Activated CD4-positive, CD25-positive, alpha-beta regulatory T cell treated with anti-CD3 and anti-CD28 coated beads, Interleukin-2, amount 50 U/mL, for 16 hours (primary cell): ENCODE results near the gene CEP112.

Experiments
- DNase-seq: peaks from one replicate; pipeline ENCODE4 v3.0.0-alpha.2; 2020; ENCODE audit warnings: low read depth, low spot score

The CEP112 gene

DNA sequence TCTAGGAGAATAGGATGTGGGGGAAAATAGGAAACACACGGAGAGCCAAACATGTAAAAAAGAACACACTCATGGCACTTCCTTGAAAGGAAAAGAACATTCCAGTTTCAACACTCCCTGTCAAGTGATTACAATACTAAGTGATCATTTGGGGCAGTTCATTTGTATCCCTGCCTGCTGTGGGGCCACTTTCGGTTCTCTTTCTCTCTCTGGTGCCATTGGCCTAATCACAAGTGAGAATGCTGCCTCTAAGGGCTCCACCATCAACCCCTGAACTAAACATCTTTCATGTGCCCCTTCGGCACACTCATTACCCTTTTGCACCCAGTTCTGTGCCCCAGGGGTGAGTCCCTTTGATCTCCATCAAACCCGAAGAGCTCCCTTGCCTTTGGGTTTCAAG is 197.3 kb downstream of the CEP112 start:
- no peak for DNase-seq

DNA sequence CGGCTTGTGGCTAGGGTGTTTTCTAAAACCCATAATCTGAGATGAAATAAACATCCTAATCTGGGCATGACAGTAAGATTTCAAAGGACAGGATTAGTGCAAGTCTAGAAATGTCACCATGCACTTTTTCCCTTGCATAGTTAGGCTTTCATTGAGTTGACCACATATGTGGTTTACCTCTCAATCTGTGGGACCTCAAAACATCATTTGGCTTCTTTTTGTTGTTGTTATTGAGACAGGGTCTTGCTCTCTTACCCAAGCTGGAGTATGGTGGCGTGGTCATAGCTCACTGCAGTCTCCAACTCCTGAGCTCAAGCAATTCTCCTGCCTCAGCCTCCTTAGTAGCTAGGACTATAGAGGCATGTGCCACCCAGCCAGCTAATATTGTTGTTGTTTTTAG is 197.8 kb downstream of the CEP112 start:
- DNase-seq, result no peak

DNA sequence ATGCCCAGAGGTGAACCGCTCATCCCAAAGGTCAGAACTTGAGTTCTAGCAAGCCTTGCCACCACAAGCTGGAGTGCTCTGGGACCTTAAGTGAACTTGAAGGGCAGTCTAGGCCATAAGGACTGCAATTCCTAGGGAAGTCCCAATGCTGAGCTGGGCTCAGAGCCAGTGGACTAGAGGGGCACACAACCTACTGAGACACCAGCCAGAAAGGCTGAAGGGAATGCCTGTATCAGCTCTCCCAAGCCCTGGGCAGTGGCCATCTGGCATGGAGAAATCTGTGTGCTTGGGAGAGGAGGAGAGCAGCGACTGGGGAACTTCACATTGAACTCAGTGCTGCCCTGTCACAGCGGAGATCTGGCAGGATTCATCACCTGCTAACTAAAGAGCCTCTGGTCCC is 201.3 kb downstream of the CEP112 start:
- no peak for DNase-seq

DNA sequence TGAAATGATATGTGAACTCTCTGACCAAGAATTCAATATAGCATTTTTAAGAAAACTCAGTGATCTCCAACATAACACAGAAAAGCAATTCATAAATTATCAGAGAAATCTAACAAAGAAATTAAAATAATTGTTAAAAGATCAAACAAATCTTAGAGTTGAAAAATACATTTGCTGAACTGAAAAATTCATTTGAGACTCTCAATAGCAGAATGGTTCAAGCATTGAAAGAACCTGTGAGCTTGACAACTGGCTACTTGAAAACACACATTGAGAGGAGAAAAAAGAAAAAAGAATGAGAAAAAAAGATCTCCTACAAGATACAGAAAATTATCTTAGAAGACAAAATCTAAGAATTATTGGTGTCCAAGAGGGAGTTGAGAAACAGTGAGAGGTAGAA is 203.5 kb downstream of the CEP112 start:
- no peak for DNase-seq

DNA sequence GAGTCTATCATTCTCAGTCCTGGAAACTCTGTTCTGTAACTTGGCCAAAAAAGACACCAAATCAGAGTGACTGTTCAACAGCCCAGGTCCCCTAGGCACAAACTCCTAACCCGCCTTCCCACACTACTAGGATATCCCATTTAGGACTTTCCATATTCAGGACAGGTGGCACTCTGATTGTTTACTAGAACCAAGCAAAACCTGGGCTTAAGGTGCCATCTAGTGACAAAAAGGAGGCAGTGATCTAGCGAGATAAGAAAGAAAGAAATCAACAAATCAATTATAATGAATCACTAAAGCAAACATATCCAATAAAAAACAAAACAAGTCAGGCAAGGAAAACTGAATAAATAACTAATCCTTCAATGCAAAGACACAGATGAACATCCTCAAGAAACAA is 203.9 kb downstream of the CEP112 start:
- DNase-seq, result no peak

DNA sequence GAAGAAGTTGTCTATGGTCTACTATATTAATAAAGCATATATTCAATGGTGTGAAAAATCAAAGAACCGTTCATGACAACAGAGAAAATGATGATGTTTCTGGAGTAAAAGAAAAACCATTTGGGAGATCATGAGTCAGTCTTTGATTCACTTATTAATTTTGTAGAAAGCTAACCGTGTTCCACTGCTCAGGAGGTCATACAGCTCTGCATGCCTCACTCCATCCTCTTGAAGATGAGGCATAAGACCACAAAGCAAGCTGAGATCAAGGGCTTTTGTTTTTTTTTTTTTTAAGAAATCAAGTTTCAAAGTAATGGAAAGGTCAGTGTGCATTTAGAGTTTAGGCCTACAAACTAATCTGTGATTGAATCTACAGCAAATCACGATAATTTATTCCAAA is 206.4 kb downstream of the CEP112 start:
- no peak for DNase-seq

DNA sequence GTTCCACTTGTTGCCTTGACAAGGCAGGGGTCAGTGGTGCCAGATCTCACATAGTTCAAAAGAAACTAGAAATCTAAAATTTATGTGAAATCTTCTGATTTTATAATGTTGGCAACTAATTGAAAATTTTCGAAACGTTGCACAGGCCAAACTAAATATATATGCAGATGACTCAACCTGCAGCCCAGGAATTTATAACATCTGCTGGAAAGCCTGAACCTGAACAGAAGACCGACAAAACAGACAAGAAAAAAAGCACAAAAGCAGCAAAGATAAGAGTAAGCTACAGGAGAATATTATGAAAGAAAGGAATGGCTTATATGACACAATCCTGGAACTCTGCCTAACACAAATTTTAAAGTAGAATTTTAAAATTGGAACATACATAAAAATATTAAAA is 207.6 kb downstream of the CEP112 start:
- DNase-seq, result no peak

DNA sequence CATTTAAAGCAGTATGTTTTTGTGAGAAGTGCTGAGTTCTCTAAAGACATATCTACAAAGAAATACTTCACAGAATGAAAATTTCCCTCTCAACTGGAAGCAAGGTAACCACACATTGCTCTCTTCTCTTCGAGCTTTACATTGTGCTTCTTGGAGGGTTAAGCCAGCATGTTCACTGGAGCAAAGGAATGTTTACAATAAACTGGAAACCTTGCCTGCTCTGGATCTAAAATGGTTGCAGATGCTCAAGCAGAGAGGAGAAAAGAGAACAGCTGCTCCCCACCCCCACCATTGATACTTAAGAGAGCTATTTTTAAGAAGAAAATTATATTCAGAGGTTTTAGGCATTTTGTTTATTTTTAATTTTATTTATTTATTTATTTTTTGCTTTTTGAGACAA is 213.1 kb downstream of the CEP112 start:
- DNase-seq, result no peak

DNA sequence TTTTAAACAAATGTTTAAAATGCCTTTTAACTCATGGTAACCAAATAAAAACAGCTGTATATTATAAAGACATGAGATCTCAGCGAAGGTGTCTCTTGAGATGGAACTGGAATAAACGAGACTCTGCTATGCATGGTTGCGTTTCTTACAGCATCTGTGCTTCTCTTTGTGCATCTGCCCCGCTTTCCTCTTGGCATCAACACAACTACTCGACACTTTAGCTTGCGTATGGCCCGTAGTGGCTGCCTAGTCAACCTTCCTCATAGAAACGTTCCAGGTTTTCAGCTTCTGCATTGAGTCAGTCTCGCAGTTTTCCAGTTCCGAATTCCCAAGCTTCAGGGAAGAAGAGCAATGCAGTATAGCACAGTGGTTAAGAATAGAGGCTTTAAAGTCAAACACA is 214.9 kb downstream of the CEP112 start:
- DNase-seq, result no peak

DNA sequence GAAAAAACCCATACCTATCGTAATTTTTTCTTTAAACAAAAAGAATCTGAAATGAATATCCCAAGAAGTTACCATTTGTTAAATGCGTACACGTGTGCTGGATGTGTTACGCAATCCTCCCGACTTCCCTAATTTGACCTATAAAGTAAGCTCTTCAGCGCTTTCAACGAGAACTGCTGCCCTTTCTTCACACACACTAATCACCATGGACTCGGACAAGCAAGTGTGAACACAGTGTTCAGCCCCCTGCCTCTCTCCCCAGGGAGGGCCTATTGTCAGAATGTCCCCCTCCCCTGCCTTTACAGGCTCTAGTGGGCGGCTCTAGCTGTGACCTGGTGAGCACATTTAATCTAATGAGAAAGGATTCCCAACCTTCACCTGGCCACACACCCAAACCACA is 216.1 kb downstream of the CEP112 start:
- DNase-seq, result no peak

DNA sequence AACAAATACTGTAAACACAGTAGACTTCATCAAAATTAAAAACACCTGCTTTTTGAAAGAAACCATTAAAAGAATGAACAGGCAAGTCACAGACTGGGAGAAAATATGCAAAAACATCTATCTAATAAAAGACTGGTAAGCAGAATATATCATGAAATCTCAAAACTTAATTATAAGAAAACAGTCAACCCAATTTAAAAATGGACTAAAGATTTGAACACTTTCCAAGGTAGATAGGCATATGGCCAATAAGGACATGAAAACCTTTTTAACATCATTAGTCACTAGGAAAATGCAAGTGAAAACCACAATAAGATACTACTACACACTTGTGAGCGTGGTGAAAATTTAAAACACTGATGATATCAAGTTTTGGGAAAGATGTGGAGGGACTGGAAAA is 218.7 kb downstream of the CEP112 start:
- DNase-seq, result no peak

DNA sequence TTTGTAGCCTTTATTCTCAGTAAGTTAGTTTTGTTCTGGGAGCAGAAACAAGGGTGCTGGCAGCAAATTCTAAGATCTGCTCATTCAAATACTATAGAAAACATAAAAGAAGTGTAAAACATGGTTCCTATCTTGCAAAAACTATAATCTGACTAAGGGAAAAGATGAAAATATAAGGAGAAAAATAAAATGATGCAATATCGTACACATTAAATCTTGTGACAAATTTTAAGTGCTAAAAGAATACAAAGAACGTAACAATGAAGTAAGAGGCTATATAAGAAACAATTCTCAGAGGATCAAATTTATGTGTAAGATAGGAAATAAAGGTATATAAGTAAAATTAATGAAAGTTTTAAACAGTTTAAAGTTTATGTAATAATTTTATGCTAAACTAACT is 224.6 kb downstream of the CEP112 start:
- DNase-seq, result no peak

DNA sequence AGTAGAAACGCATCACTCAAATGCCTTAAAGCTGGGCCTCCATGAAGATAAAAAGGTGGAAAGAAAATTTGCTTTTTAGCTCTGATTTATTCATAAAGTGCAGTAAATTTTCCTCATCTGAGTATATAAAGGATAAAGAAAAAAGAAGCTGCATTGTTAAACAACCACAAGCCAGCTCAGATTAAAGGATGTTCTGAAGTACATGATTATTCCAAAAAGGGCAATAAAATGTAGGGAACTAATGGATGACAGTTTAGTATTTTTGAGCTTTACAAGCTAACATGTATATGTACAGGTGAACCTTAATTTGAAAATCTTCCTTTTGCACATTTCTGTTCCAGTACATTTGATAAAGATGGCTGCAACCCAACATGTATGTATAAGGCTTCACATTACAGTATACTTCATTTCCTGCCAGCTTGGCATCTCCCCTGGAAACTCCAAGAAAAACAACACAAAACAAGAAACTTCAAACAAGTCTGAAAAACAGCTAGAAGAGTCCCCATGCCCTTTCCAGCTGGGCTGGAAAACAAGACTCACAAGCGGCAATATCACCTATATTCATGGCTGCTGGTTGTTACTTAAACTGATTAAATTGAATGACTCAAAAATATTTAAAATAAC is 225.7 kb downstream of the CEP112 start:
- no peak for DNase-seq

DNA sequence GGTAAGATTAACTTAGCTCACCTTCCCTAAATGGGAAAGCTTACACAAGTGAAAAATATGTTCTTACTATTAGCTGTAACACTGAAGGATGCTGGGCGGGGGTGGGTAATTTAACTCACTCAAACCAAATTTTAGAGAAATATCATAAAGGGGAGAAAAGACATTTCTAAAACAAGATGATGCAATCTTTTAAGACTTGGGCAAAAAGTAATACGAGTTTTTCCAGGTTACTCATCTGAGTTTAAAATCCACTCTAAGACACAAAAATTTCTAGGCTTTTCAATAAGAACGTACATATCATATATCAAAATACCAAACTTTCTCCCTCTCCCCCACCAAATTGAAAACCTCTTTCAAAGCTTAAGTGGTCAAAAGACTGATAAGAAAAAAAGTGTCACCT is 228.8 kb downstream of the CEP112 start:
- DNase-seq, result no peak

DNA sequence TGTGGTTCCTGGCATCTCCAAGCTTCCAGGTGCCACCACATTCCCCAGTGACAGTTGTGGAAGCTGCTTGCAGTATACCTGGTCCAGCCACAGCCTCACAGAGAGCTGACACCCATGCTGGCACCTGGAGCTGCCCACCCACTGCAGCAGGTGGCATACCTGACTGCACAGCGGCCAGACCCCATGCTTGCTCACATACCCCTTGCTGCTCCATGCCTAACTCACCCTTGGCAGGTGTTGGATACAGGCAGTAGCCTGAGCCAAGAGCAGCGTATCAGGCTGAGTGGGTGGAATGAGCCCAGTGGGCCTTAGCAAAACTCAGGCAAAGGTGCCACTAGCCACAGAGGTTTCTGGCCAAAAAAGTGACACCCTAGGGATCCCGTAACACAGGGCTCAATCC is 232.3 kb downstream of the CEP112 start:
- DNase-seq, result no peak

DNA sequence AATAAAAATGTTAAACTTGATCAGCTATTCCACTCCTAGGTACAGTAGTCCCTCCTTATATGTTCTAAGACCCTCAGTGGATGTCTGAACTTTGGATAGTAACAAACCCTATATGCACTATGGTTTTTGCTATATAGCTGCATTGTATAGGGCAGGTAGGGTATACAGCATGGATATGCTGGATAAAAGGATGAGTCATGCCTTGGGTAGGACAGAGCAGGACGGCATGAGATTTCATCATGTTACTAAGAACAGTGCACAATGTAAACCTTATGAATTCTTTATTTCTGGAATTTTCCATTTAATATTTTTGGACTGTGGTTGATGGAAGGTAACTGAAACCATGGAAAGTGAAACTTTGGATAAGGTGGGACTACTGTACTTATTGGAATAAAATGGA is 235.1 kb downstream of the CEP112 start:
- no peak for DNase-seq

DNA sequence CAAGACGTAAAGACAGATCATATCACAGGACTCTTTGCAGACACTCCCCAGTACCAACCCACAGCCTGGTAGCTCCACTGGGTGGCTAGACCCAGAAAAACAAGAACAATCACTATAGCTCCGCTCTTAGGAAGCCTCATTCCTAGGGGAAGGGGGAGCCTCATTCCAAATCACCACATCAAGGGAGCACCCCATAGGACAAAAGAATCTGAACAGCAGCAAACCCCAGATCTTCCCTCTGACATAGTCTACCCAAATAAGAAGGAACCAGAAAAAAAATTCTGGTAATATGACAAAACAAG is 237.8 kb downstream of the CEP112 start:
- no peak for DNase-seq

DNA sequence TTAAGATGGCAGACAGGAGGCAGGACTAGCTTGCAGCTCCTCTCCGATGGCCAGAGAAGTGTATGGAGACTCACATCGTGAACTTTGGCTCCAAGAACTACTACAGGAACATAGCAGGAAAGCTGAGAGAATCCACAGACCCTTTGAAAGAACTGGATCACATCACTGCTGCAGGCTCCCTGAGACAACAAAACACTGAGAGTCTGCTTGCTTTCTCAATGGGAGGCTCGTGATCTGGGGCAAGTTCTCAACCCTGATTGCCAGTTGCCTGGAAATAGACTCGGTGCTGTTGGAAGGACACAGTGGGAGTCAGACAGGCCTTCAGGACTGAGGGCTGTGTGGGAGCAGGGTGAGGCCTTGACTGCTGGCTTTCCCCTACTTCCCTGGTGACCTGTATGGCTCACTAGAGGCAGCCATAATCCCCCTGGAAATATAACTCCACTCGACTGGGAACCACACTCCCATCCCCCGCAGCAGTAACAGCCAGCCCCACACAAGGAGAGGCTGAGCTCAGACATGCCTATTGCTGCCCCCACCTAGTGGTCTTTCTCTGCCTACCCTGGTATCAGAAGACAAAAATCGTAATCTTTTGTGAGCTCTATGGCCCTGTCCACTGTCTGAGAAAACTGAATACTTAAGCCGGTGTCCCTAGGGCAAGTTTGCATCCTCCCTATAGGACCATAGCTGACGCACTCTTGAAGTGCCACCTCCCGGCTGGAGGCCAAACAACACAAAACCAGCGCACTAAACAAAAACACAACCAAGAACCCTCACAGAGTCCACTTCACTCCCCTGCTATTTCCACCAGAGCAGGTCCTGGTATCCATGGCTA is 238.4 kb downstream of the CEP112 start:
- DNase-seq, result no peak

DNA sequence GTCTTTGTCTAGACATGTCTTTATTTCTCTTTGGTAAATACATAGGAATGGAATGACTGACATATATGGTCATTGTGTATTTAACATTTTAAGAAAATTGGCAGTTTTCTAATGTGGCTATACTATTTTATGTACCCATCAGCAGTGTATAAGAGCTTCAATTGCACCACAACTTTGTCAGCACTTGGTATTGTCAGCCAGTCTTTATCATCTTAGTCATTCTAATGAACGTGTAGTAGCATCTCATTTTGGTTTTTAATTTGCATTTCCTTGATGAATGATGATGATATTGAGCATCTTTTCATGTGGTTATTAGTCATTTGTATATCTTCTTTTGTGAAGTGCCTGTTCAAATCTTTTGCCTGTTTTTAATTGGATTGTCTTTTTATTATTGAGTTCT is 239.3 kb downstream of the CEP112 start:
- DNase-seq, result no peak

DNA sequence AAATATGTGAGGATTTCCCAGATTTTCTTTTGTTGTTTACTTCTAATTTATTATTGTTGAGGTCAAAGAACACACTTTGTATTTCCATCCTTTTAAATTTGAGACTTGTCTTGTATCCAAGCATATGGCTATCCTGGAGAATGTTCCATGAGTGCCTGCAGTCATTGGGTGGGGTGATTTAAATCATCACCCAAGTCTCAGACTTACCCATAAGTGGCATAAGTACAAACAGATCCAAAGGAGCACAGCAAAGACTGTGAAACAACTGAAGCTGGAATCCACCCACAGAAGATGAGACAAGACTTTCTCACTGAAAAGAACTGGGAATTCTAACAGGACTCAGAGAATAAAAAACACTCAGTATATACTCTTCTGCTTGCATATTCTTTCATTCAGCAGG is 239.9 kb downstream of the CEP112 start:
- DNase-seq, result no peak

DNA sequence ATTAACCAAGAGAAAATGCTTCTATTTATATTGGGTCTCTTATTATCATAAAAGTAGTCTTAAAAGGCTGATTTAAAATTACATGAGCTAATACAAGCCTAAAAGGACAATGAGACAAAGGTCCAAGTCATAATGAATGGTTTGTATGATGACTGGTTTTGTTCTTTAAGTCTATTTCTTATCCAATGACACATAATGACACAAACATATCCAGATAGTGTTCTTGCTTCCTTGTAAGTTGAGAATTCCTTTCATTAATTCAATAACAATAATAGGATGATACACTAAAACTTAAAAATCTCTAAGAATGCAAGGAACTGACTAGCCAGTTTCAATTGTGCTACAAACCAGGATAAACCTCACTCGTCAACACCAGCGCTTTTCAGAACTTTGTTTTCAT is 244.1 kb downstream of the CEP112 start:
- no peak for DNase-seq

DNA sequence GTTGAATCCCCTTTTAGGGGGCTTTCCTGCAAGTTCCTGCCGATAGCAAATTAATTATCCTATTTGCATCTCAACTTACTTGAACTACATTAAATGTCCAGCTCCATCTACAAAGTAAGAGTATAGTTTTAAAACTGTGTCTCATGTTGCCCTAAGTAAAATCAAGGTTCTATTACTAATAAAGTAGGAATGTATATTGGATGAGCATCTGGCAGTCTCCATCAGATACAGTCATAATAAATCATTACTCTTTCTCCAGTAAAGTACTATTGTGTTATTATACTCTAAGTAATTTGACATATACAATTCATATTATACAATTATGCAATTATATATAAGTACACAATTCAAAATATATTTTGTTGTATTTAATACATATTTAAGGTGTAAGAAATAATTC is 249.3 kb downstream of the CEP112 start:
- no peak for DNase-seq

DNA sequence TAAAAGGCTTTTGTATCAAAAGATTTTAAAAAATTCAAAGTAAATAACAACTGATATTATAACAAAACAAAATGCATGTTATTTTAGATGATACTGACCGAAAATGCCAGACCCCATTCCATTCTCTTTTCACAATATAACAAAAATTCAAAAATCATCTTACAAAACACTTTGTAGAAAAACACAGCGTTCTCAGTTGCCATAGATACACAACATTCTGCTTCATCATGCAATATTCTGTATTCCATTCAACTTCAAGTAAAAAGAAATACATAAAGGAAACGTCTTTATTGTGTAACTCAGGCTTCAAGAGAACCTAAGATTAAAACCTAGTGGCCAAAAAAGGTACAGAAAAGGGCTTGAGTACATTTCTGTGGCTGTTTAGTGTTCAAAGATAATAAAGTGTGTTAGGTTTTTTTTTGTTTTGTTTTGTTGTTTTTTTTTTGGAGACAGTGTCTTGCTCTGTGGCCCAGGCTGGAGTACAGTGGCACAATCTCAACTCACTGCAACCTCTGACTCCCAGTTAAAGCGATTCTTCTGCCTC is 250.5 kb downstream of the CEP112 start:
- DNase-seq, result no peak

DNA sequence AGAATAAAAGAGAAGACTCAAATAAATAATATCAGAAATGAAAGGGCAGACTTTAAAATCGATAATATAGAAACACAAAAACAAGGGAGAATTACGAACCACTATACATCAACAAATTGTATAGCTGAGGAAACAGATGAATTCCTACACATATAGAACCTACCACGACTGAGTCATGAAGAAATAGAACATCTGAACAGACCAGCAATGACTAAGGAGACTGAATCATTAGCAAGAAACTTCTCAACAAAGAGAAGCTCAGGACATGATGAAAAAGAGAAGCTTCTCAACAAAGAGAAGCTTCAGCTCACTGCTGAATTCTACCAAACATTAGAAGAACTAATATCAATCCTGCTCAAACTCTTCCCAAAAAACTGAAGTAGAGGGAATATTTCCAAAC is 255.9 kb downstream of the CEP112 start:
- no peak for DNase-seq
